ENCODE data around the gene HAND1. TPM values are rescaled to one million over a fixed set of nuclear protein-coding genes. Genes with fewer than 3 reads are reported as not detected.

The HAND1 gene
- polyA plus RNA-seq, 5 donors: not detected

- no peak for DNase-seq
Observed at GRCh38 chr5:154479160-154479943, 1.3 kb upstream of the HAND1 start.

DNA sequence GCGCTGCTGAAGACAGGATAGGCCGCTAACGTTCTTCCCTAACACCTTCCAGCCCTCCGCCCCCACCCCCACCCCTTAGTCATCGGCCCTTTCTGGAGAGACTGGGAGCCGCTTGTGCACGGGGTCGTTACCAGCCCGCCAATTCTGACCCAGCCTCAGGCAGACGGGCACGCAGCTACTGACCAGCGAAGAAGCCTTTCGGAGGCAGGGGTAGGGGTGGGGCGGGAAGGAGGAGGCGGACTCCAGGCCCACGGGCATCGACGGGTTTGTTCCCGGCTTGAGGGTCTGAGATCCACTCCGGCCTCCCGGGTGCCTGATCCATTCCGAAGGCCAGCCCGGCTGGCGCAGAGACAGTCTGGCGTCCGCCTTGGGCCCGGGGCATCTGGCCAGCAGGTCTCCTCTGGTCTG is 729 bp upstream of the HAND1 start:
- DNase-seq: no peak

GRCh38 chr5:154477382-154478223 is 424 bp downstream of the HAND1 start:
- no peak for DNase-seq

- no peak for DNase-seq
Observed at GRCh38 chr5:154476354-154477205, 1.4 kb downstream of the HAND1 start.

DNA sequence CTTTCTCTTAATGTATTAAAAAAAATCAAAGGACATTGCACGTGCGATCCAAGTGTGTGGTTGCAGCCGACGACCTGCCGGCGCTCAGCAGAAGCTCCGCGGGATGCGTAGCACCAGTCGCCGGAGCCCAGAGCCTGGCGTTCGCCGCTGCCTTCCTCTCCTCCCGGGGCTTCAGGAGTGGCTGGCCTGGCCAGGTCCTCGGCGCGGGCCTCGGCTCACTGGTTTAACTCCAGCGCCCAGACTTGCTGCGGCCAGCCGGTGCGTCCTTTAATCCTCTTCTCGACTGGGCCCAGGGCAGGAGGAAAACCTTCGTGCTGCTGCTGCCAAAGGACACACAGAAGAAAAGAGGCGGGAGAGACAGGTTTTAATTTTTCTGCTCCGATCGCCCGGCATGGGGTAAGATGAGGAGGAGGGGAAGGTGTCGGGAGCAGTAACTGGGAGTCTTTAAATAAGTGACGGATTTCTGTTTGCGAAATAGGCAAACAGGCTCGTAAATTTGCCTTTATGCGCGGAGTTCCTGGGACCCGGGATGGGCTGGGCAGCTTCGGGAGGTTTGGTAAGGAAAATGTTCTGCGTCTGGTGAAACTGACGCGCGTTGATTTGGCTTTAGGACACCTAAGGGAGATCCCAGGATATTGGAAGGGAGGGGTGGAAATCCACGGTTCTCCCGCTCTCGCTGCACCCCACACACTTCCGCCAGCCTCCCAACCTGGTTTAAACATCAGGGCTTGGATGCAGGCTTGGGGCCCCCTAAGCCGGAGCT is 2.3 kb downstream of the HAND1 start:
- DNase-seq: no peak

- no peak for DNase-seq
Observed at GRCh38 chr5:154474396-154475334, 3.4 kb downstream of the HAND1 start.

- DNase-seq: no peak
Observed at GRCh38 chr5:154473581-154474283, 4.3 kb downstream of the HAND1 start.

GRCh38 chr5:154472871-154473580 is 5.0 kb downstream of the HAND1 start:
- DNase-seq: no peak

- DNase-seq: no peak
Observed at GRCh38 chr5:154470947-154471870, 6.8 kb downstream of the HAND1 start.

DNA sequence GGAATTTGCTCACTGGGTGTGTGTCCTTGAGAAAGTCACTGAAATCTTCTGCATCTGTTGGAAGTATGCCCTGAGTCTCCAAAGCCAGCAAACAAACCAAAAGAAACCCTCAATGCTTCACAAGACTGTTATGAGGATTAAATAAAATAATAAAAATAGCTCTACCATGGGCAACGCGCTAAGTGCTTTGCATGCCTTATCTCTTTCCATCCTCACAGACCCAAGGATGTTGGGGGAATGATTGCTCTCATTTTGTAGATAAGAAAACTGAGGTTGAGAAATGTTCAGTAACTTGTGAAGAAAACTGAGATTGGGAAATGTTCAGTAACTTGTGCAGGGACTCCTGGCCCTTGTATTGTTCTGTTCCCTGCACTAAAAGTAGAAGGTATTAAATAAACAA is 7.9 kb downstream of the HAND1 start:
- DNase-seq: no peak

DNA sequence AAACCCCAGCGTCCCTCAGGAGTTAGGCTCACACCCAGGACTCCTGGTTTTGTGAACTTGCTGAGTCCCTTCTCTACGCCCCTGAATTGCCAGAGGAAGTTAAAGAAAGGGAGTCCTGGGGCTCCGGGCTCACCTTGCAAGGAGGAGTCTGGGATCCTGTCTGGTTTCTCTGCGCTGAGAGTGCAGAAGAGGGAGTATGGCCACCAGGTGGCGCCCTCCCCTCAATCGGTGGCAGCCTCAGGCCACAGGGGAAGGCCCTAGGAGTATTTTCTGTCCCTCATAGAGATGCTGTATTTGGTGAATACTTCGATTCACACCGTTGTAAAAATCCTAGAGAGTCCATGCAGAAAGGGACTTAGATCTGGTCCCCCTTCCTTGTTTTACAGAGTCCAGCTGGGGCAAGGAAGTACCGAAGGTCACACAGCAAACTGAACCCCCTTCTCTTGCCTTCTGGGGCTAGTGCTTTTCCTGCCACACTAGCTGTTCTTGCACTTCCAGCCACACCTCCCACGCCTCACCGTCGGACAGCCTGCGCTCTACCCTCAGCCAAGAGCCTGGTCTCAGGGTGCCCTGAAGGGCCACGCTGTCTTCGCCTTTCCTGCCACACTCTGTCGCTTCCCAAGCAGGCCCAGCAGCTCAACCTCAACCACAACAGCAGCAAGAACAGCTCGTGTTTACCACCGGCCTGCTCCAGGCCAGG is 10.2 kb downstream of the HAND1 start:
- DNase-seq: peak in 1 of 2 donors; percentile 69

DNA sequence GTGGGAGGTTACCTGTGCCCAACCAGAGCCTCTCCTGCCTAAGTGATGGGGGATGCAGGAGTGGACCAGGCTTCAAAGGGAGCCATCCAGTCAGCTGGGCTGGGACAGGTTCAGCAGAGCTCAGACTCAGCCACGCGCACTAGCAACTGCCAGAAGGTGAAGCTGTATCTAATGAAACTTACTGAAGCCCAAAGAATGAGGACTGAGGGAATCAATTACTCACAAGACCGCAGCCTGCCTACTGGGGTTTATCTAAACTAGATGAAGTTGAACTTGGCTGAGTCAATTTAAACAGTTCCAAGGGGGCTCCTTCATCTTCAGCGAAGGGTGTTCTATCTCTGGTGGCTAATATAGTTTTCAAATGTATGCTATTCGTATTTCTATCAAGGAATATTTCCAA is 11.4 kb downstream of the HAND1 start:
- DNase-seq: no peak

GRCh38 chr5:154466147-154466546 is 11.9 kb downstream of the HAND1 start:
- DNase-seq: no peak

DNA sequence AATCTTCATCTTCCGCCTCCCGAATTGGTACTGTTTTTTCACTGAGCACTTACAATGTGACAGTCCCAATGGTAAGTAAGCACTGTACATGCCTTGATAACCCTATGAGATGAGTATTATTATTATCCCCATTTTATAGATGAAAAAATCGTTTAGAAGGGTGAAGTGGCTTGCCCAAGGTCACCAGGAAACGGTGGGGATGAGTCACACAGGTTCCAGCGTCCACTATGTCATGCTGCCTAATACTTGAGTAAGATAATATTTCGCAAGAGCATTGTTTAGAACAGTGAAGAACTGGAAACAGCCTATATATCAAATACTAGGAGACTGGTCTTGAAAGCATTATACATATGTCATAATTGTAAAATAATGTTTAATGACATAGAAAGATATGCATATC is 12.9 kb downstream of the HAND1 start:
- no peak for DNase-seq

GRCh38 chr5:154464438-154464837 is 13.6 kb downstream of the HAND1 start:
- DNase-seq: no peak

DNA sequence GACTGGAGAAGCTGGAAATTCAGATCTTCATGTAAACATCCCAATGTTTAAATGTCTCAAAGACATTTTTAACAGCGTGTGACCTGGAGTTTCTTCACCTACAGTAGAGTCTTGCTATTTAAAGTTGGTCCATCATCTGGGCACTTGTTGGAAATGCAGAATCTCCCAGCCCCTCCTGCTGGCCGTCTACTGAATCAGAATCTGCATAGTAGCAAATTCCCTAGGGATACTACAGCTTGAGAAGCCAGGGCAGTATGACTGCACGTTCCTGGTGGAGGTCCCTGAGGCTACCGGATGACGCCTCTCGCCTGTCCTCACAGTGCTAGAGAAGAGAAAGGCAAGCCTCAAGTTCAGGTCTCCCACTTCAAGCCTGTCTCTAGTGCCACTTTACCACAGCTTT is 16.5 kb downstream of the HAND1 start:
- no peak for DNase-seq

DNA sequence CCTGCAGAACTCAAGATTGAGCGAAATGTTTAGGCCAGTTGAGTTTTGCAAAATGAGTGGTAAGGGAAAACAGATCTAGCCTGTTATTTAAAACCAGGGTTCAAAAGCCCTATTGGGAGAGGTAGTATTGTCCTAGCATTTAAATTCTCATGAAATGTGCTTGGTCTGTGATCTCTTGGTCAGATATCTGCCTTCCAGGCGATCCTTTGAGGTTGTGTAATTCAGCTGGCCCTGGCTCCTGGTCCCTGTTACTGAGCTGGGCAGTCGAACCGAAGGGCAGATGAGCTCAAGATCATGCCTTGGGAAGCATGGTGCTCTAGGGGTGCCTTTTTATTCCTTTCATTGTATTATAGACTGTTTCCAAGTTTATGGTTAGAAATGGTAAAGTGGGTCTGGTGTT is 17.9 kb downstream of the HAND1 start:
- no peak for DNase-seq
